Mammary epithelial cell (primary cell): ENCODE data around the gene SERPINI2.

Experiments used
- EZH2 ChIP-seq: IDR thresholded peaks from 2 replicates; pipeline ENCODE4 v1.6.1; 2012; ENCODE audit warnings: low read length, inconsistent platforms, borderline replicate concordance
- TF ChIP-seq, protein P1 (sequence below), 2 donors: IDR thresholded peaks in 1 of 2; conservative IDR thresholded peaks in 1 of 2; 2 replicates each; pipeline ENCODE4 v1.5.1; 2011 to 2012; ENCODE audit warnings: inconsistent platforms in 2 of 2, low read length in 2 of 2, mild to moderate bottlenecking in 2 of 2, control low read depth in 1 of 2, low read depth in 1 of 2; ENCODE audit not compliant: insufficient read depth in 1 of 2; ENCODE audit errors: extremely low read depth in 1 of 2

DNA sequence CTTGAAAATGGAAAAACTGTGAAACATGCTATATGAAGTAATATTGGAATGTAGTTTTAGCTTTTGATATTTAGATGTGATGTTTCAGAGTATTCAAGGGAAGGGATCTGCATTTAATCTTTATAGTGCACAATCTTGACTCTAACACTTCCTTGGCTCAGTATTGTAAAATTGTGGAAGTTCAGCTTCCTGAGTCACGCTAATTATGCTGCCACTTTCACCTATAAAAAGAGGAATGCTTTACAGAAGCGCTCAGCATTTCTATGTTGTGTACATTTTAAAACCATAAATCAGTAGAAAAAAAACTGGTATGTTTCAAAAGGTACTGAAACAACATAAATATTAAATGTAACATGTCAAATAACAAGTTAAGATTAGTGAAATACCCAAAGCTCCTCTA lies 32.6 kb downstream of the SERPINI2 start:
- TF ChIP-seq, protein P1, sequence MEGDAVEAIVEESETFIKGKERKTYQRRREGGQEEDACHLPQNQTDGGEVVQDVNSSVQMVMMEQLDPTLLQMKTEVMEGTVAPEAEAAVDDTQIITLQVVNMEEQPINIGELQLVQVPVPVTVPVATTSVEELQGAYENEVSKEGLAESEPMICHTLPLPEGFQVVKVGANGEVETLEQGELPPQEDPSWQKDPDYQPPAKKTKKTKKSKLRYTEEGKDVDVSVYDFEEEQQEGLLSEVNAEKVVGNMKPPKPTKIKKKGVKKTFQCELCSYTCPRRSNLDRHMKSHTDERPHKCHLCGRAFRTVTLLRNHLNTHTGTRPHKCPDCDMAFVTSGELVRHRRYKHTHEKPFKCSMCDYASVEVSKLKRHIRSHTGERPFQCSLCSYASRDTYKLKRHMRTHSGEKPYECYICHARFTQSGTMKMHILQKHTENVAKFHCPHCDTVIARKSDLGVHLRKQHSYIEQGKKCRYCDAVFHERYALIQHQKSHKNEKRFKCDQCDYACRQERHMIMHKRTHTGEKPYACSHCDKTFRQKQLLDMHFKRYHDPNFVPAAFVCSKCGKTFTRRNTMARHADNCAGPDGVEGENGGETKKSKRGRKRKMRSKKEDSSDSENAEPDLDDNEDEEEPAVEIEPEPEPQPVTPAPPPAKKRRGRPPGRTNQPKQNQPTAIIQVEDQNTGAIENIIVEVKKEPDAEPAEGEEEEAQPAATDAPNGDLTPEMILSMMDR (conservative IDR thresholded peaks at IDR 0.05 in 1 of 2, IDR thresholded peaks at IDR 0.05 in 1 of 2; ENCODE audit: extremely low read depth in 1 of 2, insufficient read depth in 1 of 2, low read depth in 1 of 2, low read length in 2 of 2), result no peak
- TF ChIP-seq EZH2, result no peak
